ENCODE data around the gene STYXL1. TPM values are rescaled to one million over a fixed set of nuclear protein-coding genes. Genes with fewer than 3 reads are reported as not detected.

The STYXL1 gene
- total and polyA plus RNA-seq, 4 donors = 16.4 to 27.5 (median 17.1) TPM

DNA sequence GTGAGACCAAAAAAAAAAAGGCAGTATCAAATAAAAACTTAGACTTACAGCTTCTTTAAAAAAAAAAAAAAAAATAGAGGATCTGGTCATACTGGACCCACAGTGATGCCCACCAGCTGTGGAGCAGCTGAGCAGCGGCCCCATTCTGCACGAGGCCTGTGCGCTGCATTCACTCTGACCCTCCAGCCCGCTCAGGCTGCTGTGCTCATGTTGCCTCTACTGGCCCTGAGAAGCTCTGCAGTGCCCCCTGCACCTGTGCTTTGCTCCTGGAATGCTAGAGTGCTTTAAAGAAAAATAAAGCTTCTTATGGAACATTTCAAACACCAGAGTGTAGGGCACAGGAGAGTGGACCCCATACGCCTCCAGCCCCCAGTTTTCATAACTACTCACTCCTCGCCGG lies 86.6 kb downstream of the STYXL1 start:
- Histone ChIP-seq H3K9ac (ENCODE audit: low read depth in 1 of 2, low read length in 2 of 2) (no peak overlapping the region), H3K27me3 (ENCODE audit: control insufficient read depth in 4 of 4, insufficient read depth in 4 of 4, low read length in 3 of 4) (no peaks in the 10 kb centered on the region), H3K9me3 (ENCODE audit: control insufficient read depth in 4 of 4, low read length in 3 of 4) (no peaks in the 10 kb centered on the region), H3K4me3 (ENCODE audit: low read depth in 1 of 3, low read length in 3 of 3) (no peak overlapping the region), H3K4me1 (ENCODE audit: control insufficient read depth in 4 of 4, insufficient read depth in 4 of 4, low read length in 3 of 4) (peaks cover 8 to 58% (median 31%) of the 10 kb centered on the region in 4 donors), H3K36me3 (ENCODE audit: control insufficient read depth in 4 of 4, insufficient read depth in 3 of 4, low read depth in 1 of 4, low read length in 3 of 4) (peaks cover 21 to 70% (median 60%) of the 10 kb centered on the region in 4 donors), H3K27ac (ENCODE audit: low read depth in 1 of 2, low read length in 2 of 2) (no peak overlapping the region)
- DNase-seq (ENCODE audit: low spot score) = no peak
- 97% methylated on average over 7 of the region's 7 CpGs for WGBS
- TF ChIP-seq GABPA (IDR thresholded peaks at IDR 0.05 in 1 of 2, conservative IDR thresholded peaks at IDR 0.05 in 1 of 2) (no peak), HNF4A (conservative IDR thresholded peaks at IDR 0.05) (no peak), SP1 (IDR thresholded peaks at IDR 0.05) (no peak)
- TF ChIP-seq, protein P1, sequence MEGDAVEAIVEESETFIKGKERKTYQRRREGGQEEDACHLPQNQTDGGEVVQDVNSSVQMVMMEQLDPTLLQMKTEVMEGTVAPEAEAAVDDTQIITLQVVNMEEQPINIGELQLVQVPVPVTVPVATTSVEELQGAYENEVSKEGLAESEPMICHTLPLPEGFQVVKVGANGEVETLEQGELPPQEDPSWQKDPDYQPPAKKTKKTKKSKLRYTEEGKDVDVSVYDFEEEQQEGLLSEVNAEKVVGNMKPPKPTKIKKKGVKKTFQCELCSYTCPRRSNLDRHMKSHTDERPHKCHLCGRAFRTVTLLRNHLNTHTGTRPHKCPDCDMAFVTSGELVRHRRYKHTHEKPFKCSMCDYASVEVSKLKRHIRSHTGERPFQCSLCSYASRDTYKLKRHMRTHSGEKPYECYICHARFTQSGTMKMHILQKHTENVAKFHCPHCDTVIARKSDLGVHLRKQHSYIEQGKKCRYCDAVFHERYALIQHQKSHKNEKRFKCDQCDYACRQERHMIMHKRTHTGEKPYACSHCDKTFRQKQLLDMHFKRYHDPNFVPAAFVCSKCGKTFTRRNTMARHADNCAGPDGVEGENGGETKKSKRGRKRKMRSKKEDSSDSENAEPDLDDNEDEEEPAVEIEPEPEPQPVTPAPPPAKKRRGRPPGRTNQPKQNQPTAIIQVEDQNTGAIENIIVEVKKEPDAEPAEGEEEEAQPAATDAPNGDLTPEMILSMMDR (IDR thresholded peaks at IDR 0.05; ENCODE audit: low read depth, low read length, missing input control) = no peak

DNA sequence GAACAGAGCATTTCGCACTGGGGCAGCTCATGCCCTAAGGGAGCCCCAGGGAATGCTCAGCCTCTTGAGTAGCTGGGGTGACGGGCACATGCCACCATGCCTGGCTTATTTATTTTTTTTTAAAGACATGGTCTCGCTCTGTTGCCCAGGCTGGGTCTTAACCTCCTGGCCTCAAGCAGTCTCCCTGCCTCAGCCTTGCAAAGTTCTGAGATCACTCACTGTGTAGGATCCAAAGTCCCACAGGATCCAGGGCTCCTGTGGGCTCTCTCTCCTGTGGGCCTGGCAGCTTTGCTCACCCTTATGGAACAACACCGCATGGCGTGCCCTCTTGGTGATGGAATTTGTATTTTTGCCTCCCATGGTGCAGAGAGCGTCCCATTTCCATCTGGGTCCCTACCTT lies 87.4 kb downstream of the STYXL1 start:
- Histone ChIP-seq H3K9ac (ENCODE audit: low read depth in 1 of 2, low read length in 2 of 2) (no peak overlapping the region), H3K36me3 (ENCODE audit: control insufficient read depth in 4 of 4, insufficient read depth in 3 of 4, low read depth in 1 of 4, low read length in 3 of 4) (peaks cover 22 to 73% (median 58%) of the 10 kb centered on the region in 4 donors), H3K4me3 (ENCODE audit: low read depth in 1 of 3, low read length in 3 of 3) (no peak overlapping the region), H3K27me3 (ENCODE audit: control insufficient read depth in 4 of 4, insufficient read depth in 4 of 4, low read length in 3 of 4) (no peaks in the 10 kb centered on the region), H3K4me1 (ENCODE audit: control insufficient read depth in 4 of 4, insufficient read depth in 4 of 4, low read length in 3 of 4) (peaks cover 8 to 58% (median 28%) of the 10 kb centered on the region in 4 donors), H3K27ac (ENCODE audit: low read depth in 1 of 2, low read length in 2 of 2) (no peak overlapping the region), H3K9me3 (ENCODE audit: control insufficient read depth in 4 of 4, low read length in 3 of 4) (no peaks in the 10 kb centered on the region)
- WGBS = 98% methylated on average over 6 of the region's 6 CpGs
- no peak for DNase-seq (ENCODE audit: low spot score)
- TF ChIP-seq, protein P2, sequence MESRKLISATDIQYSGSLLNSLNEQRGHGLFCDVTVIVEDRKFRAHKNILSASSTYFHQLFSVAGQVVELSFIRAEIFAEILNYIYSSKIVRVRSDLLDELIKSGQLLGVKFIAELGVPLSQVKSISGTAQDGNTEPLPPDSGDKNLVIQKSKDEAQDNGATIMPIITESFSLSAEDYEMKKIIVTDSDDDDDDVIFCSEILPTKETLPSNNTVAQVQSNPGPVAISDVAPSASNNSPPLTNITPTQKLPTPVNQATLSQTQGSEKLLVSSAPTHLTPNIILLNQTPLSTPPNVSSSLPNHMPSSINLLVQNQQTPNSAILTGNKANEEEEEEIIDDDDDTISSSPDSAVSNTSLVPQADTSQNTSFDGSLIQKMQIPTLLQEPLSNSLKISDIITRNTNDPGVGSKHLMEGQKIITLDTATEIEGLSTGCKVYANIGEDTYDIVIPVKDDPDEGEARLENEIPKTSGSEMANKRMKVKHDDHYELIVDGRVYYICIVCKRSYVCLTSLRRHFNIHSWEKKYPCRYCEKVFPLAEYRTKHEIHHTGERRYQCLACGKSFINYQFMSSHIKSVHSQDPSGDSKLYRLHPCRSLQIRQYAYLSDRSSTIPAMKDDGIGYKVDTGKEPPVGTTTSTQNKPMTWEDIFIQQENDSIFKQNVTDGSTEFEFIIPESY (IDR thresholded peaks at IDR 0.05) = no peak
- TF ChIP-seq HNF4A (conservative IDR thresholded peaks at IDR 0.05) (no peak), FOXA1 (IDR thresholded peaks at IDR 0.05) (no peak), NR2F2 (IDR thresholded peaks at IDR 0.05) (no peak), GABPA (IDR thresholded peaks at IDR 0.05 in 1 of 2, conservative IDR thresholded peaks at IDR 0.05 in 1 of 2) (no peak), TAF1 (conservative IDR thresholded peaks at IDR 0.05) (no peak), RXRA (IDR thresholded peaks at IDR 0.05) (no peak), RAD21 (IDR thresholded peaks at IDR 0.05) (no peak), YY1 (IDR thresholded peaks at IDR 0.05) (no peak), EGR1 (IDR thresholded peaks at IDR 0.05; ENCODE audit: low read depth in 2 of 2) (no peak), SP1 (IDR thresholded peaks at IDR 0.05) (no peak), JUND (IDR thresholded peaks at IDR 0.05) (no peak), FOXA2 (IDR thresholded peaks at IDR 0.05) (no peak), HNF4G (IDR thresholded peaks at IDR 0.05) (no peak)
- TF ChIP-seq, protein P3, sequence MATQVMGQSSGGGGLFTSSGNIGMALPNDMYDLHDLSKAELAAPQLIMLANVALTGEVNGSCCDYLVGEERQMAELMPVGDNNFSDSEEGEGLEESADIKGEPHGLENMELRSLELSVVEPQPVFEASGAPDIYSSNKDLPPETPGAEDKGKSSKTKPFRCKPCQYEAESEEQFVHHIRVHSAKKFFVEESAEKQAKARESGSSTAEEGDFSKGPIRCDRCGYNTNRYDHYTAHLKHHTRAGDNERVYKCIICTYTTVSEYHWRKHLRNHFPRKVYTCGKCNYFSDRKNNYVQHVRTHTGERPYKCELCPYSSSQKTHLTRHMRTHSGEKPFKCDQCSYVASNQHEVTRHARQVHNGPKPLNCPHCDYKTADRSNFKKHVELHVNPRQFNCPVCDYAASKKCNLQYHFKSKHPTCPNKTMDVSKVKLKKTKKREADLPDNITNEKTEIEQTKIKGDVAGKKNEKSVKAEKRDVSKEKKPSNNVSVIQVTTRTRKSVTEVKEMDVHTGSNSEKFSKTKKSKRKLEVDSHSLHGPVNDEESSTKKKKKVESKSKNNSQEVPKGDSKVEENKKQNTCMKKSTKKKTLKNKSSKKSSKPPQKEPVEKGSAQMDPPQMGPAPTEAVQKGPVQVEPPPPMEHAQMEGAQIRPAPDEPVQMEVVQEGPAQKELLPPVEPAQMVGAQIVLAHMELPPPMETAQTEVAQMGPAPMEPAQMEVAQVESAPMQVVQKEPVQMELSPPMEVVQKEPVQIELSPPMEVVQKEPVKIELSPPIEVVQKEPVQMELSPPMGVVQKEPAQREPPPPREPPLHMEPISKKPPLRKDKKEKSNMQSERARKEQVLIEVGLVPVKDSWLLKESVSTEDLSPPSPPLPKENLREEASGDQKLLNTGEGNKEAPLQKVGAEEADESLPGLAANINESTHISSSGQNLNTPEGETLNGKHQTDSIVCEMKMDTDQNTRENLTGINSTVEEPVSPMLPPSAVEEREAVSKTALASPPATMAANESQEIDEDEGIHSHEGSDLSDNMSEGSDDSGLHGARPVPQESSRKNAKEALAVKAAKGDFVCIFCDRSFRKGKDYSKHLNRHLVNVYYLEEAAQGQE (IDR thresholded peaks at IDR 0.05) = no peak
- TF ChIP-seq, protein P4, sequence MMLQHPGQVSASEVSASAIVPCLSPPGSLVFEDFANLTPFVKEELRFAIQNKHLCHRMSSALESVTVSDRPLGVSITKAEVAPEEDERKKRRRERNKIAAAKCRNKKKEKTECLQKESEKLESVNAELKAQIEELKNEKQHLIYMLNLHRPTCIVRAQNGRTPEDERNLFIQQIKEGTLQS (IDR thresholded peaks at IDR 0.05) = no peak
- TF ChIP-seq, protein P5, sequence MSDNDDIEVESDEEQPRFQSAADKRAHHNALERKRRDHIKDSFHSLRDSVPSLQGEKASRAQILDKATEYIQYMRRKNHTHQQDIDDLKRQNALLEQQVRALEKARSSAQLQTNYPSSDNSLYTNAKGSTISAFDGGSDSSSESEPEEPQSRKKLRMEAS (IDR thresholded peaks at IDR 0.05) = no peak
- TF ChIP-seq, protein P1 (IDR thresholded peaks at IDR 0.05; ENCODE audit: low read depth, low read length, missing input control) = no peak

All from liver (tissue), 9 donors.